Stimulated activated memory B cell treated with anti-CD40 and anti-IgM and Interleukin-4, amounts not matched to agents 10 μg/mL and 1 μg/mL and 100 μg/mL, for 72 hours (primary cell): ENCODE measurements around the gene SLIRP.
A peak's percentile ranks its signal among the peaks of the same experiment; 100 is the strongest.
"Not testable (repeated sequence)": the region's sequence is repeated elsewhere in the genome, so short reads cannot be mapped to it uniquely, and the experiment has no call there.

ENCODE experiments used
- ATAC-seq: fragments of 150-1000 bp; cut with Tn5 transposase; 2 replicates; pipeline ENCODE4 v1.10.0; 2021
- H3K27ac Mint-ChIP-seq: one replicate; pipeline ENCODE4 v1.8.0; 2022; ENCODE audit warnings: mild to moderate bottlenecking, mixed read lengths
- H3K27me3 Mint-ChIP-seq: one replicate; pipeline ENCODE4 v1.8.0; 2022; ENCODE audit warnings: mixed read lengths
- H3K36me3 Mint-ChIP-seq: one replicate; pipeline ENCODE4 v1.8.0; 2022; ENCODE audit warnings: mixed read lengths
- H3K4me1 Mint-ChIP-seq: one replicate; pipeline ENCODE4 v1.8.0; 2022; ENCODE audit warnings: mixed read lengths
- H3K4me3 Mint-ChIP-seq: one replicate; pipeline ENCODE4 v1.8.0; 2022; ENCODE audit warnings: mild to moderate bottlenecking, moderate library complexity, mixed read lengths
- H3K9me3 Mint-ChIP-seq: one replicate; pipeline ENCODE4 v1.8.0; 2022; ENCODE audit warnings: mixed read lengths

The SLIRP gene

DNA sequence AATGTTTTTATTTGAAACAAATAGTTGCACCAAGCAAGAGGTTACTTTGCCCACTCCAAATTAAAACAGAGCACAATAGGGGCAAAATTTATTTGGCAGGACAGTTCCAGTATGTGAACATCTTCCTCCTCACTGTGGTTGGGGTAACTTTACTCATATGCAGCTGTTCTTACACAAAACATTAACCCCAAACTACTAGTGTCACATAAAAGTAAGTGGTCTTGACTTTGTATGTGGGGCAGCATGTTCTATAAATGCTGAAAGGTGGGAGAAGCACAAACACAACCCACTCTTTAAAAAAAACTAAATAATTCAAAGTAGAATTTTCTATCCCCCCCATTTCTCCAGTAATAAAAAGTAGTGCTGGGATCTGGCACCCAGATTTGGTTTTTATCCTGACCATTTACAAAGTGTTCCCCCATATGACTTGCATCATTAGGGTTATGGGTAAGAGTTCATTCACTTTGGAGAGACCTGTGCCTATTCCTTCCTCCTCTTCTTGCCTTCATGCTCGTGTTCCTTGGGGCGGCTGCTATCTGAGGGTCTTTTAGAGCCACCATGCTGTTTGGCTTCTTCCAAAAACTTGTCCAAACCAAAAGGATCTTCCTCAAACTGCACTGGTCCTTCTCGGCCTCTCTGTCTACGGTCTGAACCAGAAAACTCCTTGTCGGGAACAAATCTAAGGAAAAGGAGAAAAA, 9.9 kb downstream of the SLIRP start:
- Mint-ChIP-seq H3K4me1 (peaks cover 5% of the 10 kb centered on the region), H3K27me3 (no peaks in the 10 kb centered on the region), H3K27ac (peak overlapping the region; percentile 24), H3K36me3 (peaks cover 60% of the 10 kb centered on the region), H3K9me3 (no peaks in the 10 kb centered on the region), H3K4me3 (no peak overlapping the region)
- ATAC-seq, result no peak

DNA sequence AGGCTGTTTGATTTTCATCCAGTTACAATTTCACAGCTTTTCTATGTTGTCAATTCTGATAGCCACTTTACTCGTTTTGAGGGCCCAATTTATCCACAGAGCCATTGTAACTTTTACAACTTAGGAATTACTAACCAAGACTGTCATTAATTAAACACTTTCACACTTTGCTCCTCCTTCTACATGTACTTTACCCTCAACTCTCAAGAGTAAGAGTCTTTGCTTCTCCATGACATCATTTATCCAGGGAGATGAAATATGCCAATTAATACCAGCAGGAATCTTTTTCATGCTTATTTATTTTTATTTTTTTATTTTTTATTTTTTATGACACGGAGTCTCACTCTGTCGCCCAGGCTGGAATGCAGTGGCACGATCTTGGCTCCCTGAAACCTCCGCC, 13.5 kb downstream of the SLIRP start:
- peaks cover 80% of the 10 kb centered on the region for H3K36me3 Mint-ChIP-seq
- H3K4me1 Mint-ChIP-seq, result no peaks in the 10 kb centered on the region
- no peak overlapping the region for H3K4me3 Mint-ChIP-seq
- ATAC-seq, result no peak
- no peak overlapping the region for H3K27ac Mint-ChIP-seq
- H3K9me3 Mint-ChIP-seq, result no peaks in the 10 kb centered on the region
- no peaks in the 10 kb centered on the region for H3K27me3 Mint-ChIP-seq

DNA sequence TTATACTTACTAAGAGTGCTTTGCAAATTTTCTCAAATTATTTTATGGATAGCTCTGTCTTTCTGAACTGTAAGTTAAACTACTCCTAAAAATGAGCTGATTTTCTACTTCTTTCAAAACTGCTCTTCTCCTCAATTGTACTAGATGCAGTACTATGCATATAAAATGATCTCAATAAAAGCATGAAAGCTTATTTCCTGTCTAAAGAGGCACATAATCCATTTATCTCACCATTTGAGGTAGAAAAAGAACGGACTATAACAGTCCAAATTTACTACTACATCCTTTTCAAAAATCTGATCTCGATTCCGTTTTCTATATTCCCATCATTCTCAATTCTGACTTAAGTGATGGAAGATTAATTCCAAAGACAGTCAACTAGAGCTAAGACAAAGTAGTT, 14.4 kb downstream of the SLIRP start:
- ATAC-seq, result no peak
- Mint-ChIP-seq H3K4me1 (no peaks in the 10 kb centered on the region), H3K36me3 (peaks cover 88% of the 10 kb centered on the region), H3K27me3 (no peaks in the 10 kb centered on the region), H3K9me3 (no peaks in the 10 kb centered on the region), H3K4me3 (no peak overlapping the region), H3K27ac (no peak overlapping the region)

DNA sequence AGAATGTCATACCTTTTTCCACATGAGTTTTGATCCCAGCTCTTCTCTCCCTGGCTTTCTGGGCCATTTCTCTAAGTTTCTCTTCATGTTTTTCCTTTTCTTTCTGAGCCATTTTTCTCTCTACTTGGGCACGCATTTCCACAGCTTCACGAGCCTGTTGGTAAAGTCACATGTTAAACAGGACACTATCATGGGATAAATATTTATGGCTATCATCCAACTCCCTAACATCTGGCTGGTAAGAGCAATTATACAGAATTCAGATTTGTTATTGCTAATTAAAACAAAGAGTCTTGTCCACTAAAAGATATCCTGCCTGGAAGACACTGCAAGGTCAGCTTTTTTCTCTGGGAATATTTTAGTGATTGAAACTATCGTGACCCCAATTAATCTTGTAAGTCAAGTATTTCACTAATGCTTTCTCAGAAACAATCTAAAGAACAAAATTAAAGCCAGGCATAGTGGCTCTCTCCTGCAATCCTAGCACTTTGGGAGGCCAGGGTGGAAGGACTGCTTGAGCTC, 23.1 kb downstream of the SLIRP start:
- H3K4me3 Mint-ChIP-seq, result no peak overlapping the region
- peaks cover 70% of the 10 kb centered on the region for H3K36me3 Mint-ChIP-seq
- H3K27me3 Mint-ChIP-seq, result no peaks in the 10 kb centered on the region
- ATAC-seq, result no peak
- H3K4me1 Mint-ChIP-seq, result no peaks in the 10 kb centered on the region
- no peaks in the 10 kb centered on the region for H3K9me3 Mint-ChIP-seq
- no peak overlapping the region for H3K27ac Mint-ChIP-seq

DNA sequence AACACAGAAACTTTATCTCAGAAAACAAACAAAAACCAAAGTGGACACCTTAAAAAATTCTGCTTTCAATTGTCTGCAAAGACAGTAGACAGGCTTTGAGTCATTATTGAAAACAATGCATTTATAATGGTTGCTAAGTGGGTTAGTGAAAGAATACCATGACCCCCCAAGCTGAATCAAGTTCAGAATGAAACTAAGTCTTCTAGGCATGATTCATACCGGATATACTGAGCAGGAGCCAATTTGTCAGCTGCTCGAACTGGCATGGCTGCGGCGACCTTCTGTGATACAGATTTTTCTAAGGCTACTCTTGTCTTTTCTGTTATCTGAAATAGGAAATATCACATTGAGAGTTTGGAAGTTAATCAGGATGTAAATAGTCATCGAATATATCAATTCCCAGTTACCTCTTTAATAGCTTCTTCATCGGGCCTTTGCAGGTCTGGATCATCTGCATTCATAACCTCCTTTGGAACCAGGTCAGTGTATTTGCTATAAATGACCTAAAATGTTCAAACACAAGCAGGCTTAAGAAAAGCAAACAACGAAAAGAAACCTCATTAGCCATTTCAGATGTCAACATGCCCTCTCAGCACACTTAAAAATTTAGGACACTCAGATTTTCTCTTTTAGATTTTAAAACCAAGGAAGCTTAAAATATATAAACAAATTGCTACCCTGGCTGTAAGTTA, 30.8 kb downstream of the SLIRP start:
- Mint-ChIP-seq H3K36me3 (peaks cover 49% of the 10 kb centered on the region), H3K9me3 (no peaks in the 10 kb centered on the region), H3K27ac (no peak overlapping the region), H3K4me3 (no peak overlapping the region), H3K27me3 (no peaks in the 10 kb centered on the region), H3K4me1 (peaks cover 6% of the 10 kb centered on the region)
- no peak for ATAC-seq

DNA sequence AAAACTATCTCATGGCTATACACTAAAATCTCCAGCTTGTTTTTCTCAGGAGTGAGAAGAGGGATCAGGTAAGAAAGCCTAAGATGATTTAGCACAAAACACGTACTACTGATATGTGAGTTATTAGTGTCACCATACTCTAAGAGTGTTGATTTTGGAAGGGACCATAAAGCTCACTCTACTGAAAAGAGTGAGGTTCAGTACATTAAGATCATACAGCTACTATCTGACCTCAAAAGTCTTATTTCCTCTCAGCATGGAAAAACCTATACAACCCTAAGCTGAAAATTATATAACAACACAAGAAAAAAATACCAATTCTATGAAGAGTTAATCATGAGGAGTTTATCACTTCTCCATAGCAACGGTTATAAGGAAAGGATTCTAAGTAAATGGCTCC, 33.5 kb downstream of the SLIRP start:
- no peak overlapping the region for H3K27ac Mint-ChIP-seq
- H3K4me3 Mint-ChIP-seq, result no peak overlapping the region
- H3K4me1 Mint-ChIP-seq, result peaks cover 12% of the 10 kb centered on the region
- H3K27me3 Mint-ChIP-seq, result no peaks in the 10 kb centered on the region
- ATAC-seq, result no peak
- H3K9me3 Mint-ChIP-seq, result no peaks in the 10 kb centered on the region
- H3K36me3 Mint-ChIP-seq, result peaks cover 49% of the 10 kb centered on the region

DNA sequence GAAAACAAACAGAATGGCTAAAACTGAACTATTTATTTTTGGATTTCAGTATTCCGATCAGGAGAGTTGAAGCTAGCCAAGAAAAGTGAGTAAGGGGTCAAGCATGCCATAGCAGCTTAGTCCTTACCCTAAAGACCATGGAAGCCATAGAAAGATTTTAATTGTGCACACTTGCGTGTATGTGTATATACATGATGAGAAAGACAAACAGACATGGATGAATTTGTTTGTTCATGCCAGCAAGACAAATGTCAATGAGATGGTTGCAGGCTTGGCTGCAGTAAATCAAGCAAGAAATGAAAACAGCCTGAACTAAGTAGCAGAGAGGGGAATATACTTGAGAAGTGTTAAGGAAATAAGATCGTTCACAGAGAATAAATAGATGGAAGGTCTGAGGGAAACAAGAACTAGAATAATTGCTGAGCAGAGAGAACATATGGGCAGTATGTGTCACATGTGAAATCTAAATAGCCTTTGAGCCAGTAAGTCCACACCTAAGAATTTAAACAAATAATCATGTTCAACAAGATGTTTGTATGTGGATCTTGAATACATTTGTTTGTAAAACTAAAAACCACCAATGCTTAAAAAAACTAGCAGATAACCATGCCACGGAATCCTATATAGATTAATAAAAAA, 38.3 kb downstream of the SLIRP start:
- no peaks in the 10 kb centered on the region for H3K27me3 Mint-ChIP-seq
- ATAC-seq, result no peak
- peaks cover 73% of the 10 kb centered on the region for H3K36me3 Mint-ChIP-seq
- no peaks in the 10 kb centered on the region for H3K9me3 Mint-ChIP-seq
- no peak overlapping the region for H3K4me3 Mint-ChIP-seq
- no peak overlapping the region for H3K27ac Mint-ChIP-seq
- H3K4me1 Mint-ChIP-seq, result peaks cover 6% of the 10 kb centered on the region

DNA sequence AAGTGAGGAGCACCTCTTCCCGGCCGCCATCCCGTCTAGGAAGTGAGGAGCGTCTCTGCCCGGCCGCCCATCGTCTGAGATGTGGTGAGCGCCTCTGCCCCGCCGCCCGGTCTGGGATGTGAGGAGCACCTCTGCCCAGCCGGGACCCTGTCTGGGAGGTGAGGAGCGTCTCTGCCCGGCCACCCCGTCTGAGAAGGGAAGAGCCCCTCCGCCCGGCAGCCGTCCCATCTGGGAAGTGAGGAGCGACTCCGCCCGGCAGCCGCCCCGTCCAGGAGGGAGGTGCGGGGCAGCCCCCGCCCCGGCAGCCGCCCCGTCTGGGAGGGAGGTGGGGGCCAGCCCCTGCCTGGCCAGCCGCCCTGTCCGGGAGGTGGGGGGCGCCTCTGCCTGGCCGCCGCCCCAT, 39.5 kb downstream of the SLIRP start:
- not testable (repeated sequence) for H3K9me3 Mint-ChIP-seq, H3K27ac Mint-ChIP-seq
- H3K36me3 Mint-ChIP-seq, result peaks cover 66% of the 10 kb centered on the region

DNA sequence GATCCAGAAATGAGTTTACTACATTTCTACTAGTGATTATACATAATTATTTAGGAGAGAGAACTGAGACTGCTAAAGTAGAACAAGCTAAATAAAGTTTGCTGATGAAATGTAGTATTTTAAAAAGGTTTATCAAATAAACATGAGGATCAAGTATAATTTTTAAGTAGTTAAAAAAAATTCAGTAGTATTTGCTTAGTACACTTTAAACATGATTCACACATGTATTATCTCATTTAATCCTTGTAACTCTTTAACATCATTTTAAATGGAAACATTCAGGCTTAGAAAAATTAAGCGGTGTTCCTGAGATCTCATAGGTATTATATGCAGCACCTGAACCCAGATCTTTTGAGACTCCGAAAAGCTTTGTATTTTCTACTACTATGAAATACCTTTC, 44.4 kb downstream of the SLIRP start:
- H3K36me3 Mint-ChIP-seq, result peaks cover 57% of the 10 kb centered on the region

More for the DNA sequence above, 39.5 kb downstream of the SLIRP start:
- not testable (repeated sequence) for H3K4me1 Mint-ChIP-seq, H3K4me3 Mint-ChIP-seq, H3K27me3 Mint-ChIP-seq, ATAC-seq

DNA sequence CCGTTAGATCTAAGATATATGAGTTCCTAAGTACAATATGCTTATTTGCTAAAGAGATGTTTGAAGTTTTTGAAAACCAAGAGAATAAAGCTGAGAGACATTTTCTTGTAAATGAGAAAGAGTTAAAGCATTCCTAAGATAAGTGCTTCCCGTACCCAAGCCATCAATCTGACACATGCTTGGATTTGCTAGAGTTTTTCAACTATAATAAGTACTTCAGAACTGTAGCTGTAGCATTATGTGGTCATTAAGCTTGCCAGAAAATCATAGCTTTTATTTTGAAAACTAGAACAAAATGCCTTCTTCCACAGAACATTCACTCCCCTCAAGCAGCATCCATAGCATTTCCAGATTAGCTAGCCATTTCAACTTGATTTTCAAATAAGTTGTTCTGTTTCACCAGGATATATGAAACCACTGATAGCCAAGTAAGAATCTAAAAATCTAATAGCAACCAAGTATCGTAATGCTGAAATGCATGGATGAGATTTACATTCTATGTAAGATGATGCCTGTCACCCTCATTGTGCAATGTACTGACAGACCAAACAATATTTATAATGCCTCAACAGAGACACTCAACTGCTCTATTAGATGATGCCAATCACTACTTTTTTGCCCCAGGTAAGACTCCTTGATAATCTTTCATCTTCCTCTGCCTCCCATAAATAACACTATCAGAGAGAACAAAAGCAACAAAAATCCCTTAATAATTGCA, 45.1 kb downstream of the SLIRP start:
- ATAC-seq, result no peak
- H3K9me3 Mint-ChIP-seq, result no peaks in the 10 kb centered on the region
- no peak overlapping the region for H3K27ac Mint-ChIP-seq
- H3K27me3 Mint-ChIP-seq, result no peaks in the 10 kb centered on the region
- no peak overlapping the region for H3K4me3 Mint-ChIP-seq
- H3K4me1 Mint-ChIP-seq, result peaks cover 28% of the 10 kb centered on the region
- peaks cover 60% of the 10 kb centered on the region for H3K36me3 Mint-ChIP-seq

More for the DNA sequence above, 44.4 kb downstream of the SLIRP start:
- H3K4me1 Mint-ChIP-seq, result peaks cover 21% of the 10 kb centered on the region
- no peak overlapping the region for H3K27ac Mint-ChIP-seq
- no peak overlapping the region for H3K4me3 Mint-ChIP-seq
- no peak for ATAC-seq
- H3K9me3 Mint-ChIP-seq, result no peaks in the 10 kb centered on the region
- H3K27me3 Mint-ChIP-seq, result no peaks in the 10 kb centered on the region

DNA sequence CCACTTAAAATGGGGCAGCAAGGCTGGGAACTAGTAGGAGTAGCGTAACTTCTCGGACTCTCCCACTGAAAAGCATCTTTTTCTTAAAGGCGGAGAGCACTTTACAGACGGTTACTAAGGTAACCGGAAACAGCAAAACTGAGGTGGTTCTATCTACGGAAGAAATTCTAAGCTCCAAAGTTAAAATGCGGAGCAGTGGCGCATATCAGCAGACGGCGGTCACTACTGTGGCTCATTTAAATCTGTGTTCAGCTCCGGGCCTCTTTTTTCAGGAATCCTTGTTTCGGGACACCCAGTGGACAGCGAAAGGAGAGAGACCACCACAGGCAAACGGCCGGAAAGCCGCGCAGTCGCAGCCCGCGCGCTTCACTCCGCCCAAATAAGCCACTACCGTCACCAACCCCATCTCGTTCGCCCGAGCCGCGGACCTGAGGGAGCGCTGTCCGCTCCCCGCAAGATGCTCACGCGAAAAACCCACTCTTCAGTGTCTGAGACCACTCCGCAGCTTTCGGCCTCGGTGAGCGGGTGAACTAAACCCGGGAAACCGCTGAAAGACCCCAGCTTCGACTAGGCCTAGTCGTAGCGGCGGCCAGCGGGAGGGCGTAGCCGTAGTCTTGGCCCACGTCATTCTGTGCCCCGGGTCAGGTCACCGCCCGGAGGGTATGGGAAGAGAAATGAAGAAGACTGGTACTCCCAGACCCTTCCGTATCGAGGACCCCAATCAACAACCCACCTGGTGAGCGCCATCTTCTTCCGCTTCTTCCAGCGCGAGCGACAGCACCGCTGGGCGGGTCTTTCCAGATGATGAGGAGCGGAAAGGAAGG, 52.7 kb downstream of the SLIRP start, which contains the start of gene SNW1:
Gene SNW1, minus strand, starts transcription at position 776 of the 824 bp plus-strand sequence. Its CDS starts 29 bp downstream, at position 747.
- Mint-ChIP-seq H3K4me1 (peaks cover 33% of the 10 kb centered on the region), H3K27ac (peak within 1 kb of the TSS; percentile 97), H3K4me3 (peak within 1 kb of the TSS; percentile 92), H3K9me3 (no peaks in the 10 kb centered on the region), H3K36me3 (peaks cover 18% of the 10 kb centered on the region), H3K27me3 (no peaks in the 10 kb centered on the region)
- ATAC-seq, result peak; percentile 98

DNA sequence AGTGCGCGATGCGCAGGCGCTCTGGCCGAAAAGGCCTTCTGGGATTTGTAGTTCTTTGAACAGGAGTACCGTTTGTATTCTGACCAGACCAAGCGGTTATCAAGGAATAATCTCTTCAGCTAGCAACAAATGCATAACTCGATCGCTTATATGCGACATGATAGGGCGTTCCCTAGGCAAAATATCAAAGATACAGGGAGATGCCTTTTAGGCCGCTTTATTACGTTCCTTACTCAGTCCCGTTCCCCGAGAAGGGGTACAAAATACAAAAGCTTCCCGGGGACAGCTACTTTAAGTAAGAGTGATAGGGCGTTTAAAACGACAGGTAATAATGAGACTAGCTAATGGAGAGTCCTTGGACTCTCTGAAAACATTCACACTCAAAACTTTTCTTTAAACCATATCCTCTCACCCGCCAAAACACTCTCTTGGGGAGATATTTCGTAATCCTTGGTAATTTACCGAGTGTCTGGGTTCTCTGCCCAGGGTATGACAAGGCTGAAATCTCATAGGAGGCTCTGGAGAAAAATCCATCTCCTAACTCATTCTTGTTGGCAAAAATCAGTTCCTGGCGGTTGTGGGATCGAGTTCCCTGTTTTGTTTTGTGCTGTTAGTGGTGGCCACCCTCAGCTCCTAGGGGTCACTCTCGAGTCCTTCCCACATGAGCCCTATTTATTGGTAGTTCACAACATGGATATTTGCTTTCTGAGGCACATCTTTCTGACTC, 53.5 kb downstream of the SLIRP start:
- Mint-ChIP-seq H3K4me1 (peaks cover 27% of the 10 kb centered on the region), H3K27ac (peak overlapping the region; percentile 97), H3K27me3 (no peaks in the 10 kb centered on the region), H3K4me3 (peak overlapping the region; percentile 92), H3K9me3 (no peaks in the 10 kb centered on the region), H3K36me3 (peaks cover 11% of the 10 kb centered on the region)
- ATAC-seq, result peak; percentile 34

DNA sequence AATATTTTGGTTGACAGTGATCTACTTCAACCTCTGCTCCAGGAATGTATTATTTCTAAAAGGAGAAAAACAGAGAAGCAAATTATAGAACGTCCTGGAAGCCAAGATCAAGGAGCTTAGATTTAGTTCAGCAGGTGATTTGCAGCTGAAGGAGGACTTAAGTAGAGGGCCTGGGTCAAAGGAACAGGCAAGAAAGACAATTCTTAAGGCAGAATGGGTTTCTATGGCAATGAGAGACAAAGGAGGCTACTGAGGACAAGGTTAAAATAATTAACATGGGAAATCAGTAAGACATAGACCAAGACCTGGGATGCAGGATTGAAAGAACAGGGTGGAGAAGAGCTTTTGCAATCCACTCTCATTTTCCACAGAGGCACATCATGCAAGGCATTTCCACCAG, 55.4 kb downstream of the SLIRP start:
- H3K36me3 Mint-ChIP-seq, result peaks cover 4% of the 10 kb centered on the region
- H3K4me3 Mint-ChIP-seq, result no peak overlapping the region
- H3K9me3 Mint-ChIP-seq, result no peaks in the 10 kb centered on the region
- H3K27ac Mint-ChIP-seq, result no peak overlapping the region
- H3K4me1 Mint-ChIP-seq, result peaks cover 9% of the 10 kb centered on the region
- ATAC-seq, result no peak
- no peaks in the 10 kb centered on the region for H3K27me3 Mint-ChIP-seq

DNA sequence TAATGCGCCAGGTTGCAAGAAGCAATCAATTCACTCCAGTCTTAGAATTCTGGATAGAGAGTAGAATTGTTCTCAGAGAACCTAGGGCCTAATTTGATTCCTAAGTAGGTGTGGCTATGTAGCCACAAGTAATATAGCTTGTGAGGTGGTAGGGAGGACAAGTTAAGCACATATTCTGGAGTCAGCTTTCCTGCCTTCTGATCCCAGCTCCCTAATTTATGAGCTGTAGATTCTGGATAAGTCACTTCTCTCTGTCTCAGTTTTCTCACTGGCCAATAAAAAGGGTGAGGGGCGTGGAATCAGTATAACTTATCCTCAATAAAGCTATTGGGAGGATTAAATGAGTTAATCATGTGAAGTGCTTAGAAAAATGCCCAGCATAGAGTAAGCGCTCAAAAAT, 56.1 kb downstream of the SLIRP start:
- Mint-ChIP-seq H3K27me3 (no peaks in the 10 kb centered on the region), H3K4me3 (no peak overlapping the region)
- no peak for ATAC-seq

More for the DNA sequence above, 56.1 kb downstream of the SLIRP start:
- H3K36me3 Mint-ChIP-seq, result no peaks in the 10 kb centered on the region
- no peak overlapping the region for H3K27ac Mint-ChIP-seq
- peaks cover 2% of the 10 kb centered on the region for H3K4me1 Mint-ChIP-seq
- no peaks in the 10 kb centered on the region for H3K9me3 Mint-ChIP-seq
